ENCODE data around the gene IGFN1. TPM values are rescaled to one million over a fixed set of nuclear protein-coding genes. Genes with fewer than 3 reads are reported as not detected.

Gene IGFN1
- total and polyA plus RNA-seq, 2 experiments from 2014 or later: 0.37 to 3.1 TPM

DNA sequence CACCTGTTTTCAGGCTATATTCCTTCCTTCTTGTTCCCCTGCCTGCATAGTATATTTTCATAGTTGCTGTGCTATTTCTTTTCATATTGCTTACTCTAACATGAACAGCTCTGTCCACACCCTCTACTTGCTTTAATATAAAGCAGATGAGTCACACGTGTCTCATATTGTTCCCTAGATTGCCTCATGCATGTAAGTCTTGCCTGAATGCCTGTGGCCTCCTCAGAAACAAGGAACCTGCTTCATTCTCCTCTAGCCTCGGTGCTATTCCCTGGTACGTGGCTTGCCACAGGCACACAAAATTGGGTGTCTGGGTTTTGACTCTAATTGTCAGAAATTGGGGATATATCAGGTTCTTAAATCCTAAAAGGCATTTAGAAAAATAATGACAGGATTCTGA is 76.2 kb downstream of the IGFN1 start:
- Histone ChIP-seq H3K4me2 (no peak overlapping the region), H3K27me3 (no peaks in the 10 kb centered on the region), H3K4me3 (no peak overlapping the region), H3K27ac (no peak overlapping the region), H3K36me3 (replicated peaks; ENCODE audit: insufficient read depth, low read depth) (no peaks in the 10 kb centered on the region), H3K9me3 (ENCODE audit: low read depth) (no peaks in the 10 kb centered on the region), H3K79me2 (no peaks in the 10 kb centered on the region), H4K20me1 (ENCODE audit: insufficient read depth, poor library complexity, severe bottlenecking) (no peaks in the 10 kb centered on the region), H3K9me2 (replicated peaks; ENCODE audit: insufficient read depth) (no peaks in the 10 kb centered on the region), H3K4me1 (ENCODE audit: insufficient read depth) (no peaks in the 10 kb centered on the region), H2AFZ (no peak overlapping the region)
- 51% methylated on average over 3 of the region's 3 CpGs for WGBS (ENCODE audit: low lambda C conversion rate, missing lambda C conversion rate)
- peak; percentile 46 for DNase-seq (ENCODE audit: low spot score)
- no peak for TF ChIP-seq EZH2phosphoT487 (IDR thresholded peaks at IDR 0.05; ENCODE audit: low read depth, severe bottlenecking, unreplicated experiment)
- no peak for TF ChIP-seq EZH2 (IDR thresholded peaks at IDR 0.05; ENCODE audit: borderline replicate concordance)
- TF ChIP-seq, protein P1, sequence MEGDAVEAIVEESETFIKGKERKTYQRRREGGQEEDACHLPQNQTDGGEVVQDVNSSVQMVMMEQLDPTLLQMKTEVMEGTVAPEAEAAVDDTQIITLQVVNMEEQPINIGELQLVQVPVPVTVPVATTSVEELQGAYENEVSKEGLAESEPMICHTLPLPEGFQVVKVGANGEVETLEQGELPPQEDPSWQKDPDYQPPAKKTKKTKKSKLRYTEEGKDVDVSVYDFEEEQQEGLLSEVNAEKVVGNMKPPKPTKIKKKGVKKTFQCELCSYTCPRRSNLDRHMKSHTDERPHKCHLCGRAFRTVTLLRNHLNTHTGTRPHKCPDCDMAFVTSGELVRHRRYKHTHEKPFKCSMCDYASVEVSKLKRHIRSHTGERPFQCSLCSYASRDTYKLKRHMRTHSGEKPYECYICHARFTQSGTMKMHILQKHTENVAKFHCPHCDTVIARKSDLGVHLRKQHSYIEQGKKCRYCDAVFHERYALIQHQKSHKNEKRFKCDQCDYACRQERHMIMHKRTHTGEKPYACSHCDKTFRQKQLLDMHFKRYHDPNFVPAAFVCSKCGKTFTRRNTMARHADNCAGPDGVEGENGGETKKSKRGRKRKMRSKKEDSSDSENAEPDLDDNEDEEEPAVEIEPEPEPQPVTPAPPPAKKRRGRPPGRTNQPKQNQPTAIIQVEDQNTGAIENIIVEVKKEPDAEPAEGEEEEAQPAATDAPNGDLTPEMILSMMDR (IDR thresholded peaks at IDR 0.05; ENCODE audit: poor library complexity): no peak

- H4K20me1 ChIP-seq (ENCODE audit: insufficient read depth, poor library complexity, severe bottlenecking): no peaks in the 10 kb centered on the region
- no peaks in the 10 kb centered on the region for H3K9me2 ChIP-seq (replicated peaks; ENCODE audit: insufficient read depth)
- H3K36me3 ChIP-seq (replicated peaks; ENCODE audit: insufficient read depth, low read depth): no peaks in the 10 kb centered on the region
- H3K79me2 ChIP-seq: no peaks in the 10 kb centered on the region
- DNase-seq (ENCODE audit: low spot score): no peak
- no peak overlapping the region for H2AFZ ChIP-seq
- no peak overlapping the region for H3K4me3 ChIP-seq
- no peaks in the 10 kb centered on the region for H3K9me3 ChIP-seq (ENCODE audit: low read depth)
- no peak overlapping the region for H3K4me2 ChIP-seq
- no peaks in the 10 kb centered on the region for H3K27me3 ChIP-seq
- TF ChIP-seq EZH2phosphoT487 (IDR thresholded peaks at IDR 0.05; ENCODE audit: low read depth, severe bottlenecking, unreplicated experiment): no peak
- TF ChIP-seq, protein P1 (IDR thresholded peaks at IDR 0.05; ENCODE audit: poor library complexity): no peak
- no peak for TF ChIP-seq EZH2 (IDR thresholded peaks at IDR 0.05; ENCODE audit: borderline replicate concordance)
- no peak overlapping the region for H3K27ac ChIP-seq
- H3K4me1 ChIP-seq (ENCODE audit: insufficient read depth): no peaks in the 10 kb centered on the region
- WGBS (ENCODE audit: low lambda C conversion rate, missing lambda C conversion rate): 89% methylated on average over 14 of the region's 14 CpGs
Measured at GRCh38 chr1:201267481-201268229, 77.0 kb downstream of the IGFN1 start.

GRCh38 chr1:201268604-201269151 is 78.1 kb downstream of the IGFN1 start:
- no peaks in the 10 kb centered on the region for H3K27me3 ChIP-seq
- no peaks in the 10 kb centered on the region for H3K4me1 ChIP-seq (ENCODE audit: insufficient read depth)
- no peaks in the 10 kb centered on the region for H3K9me2 ChIP-seq (replicated peaks; ENCODE audit: insufficient read depth)
- H3K4me2 ChIP-seq: no peak overlapping the region
- no peaks in the 10 kb centered on the region for H4K20me1 ChIP-seq (ENCODE audit: insufficient read depth, poor library complexity, severe bottlenecking)
- H3K9me3 ChIP-seq (ENCODE audit: low read depth): no peaks in the 10 kb centered on the region
- peak; percentile 83 for DNase-seq (ENCODE audit: low spot score)
- H2AFZ ChIP-seq: no peak overlapping the region
- no peaks in the 10 kb centered on the region for H3K79me2 ChIP-seq
- H3K4me3 ChIP-seq: no peak overlapping the region
- 35% methylated on average over 12 of the region's 12 CpGs for WGBS (ENCODE audit: low lambda C conversion rate, missing lambda C conversion rate)
- H3K27ac ChIP-seq: peak overlapping the region; percentile 75
- H3K36me3 ChIP-seq (replicated peaks; ENCODE audit: insufficient read depth, low read depth): no peaks in the 10 kb centered on the region
- TF ChIP-seq EZH2phosphoT487 (IDR thresholded peaks at IDR 0.05; ENCODE audit: low read depth, severe bottlenecking, unreplicated experiment): no peak
- TF ChIP-seq, protein P1 (IDR thresholded peaks at IDR 0.05; ENCODE audit: poor library complexity): no peak
- no peak for TF ChIP-seq EZH2 (IDR thresholded peaks at IDR 0.05; ENCODE audit: borderline replicate concordance)
